Testis (tissue), 2 donors: ENCODE measurements around the gene APOL6.

Experiments used
- CTCF ChIP-seq, 3 experiments: fragments of 450-650 bp in 2 of 3; fragments of 200-600 bp in 1 of 3; sonication (generic) in 1 of 3; IDR thresholded peaks; one replicate each; pipeline ENCODE4 v1.5.1; 2016 to 2019; ENCODE audit warnings: antibody characterized with exemption in 3 of 3, mild to moderate bottlenecking in 2 of 3, moderate library complexity in 1 of 3
- POLR2A ChIP-seq: fragments of 450-650 bp; IDR thresholded peaks from one replicate; pipeline ENCODE4 v1.6.1; 2017; ENCODE audit warnings: antibody characterized with exemption, mild to moderate bottlenecking, moderate library complexity

- no peak for TF ChIP-seq CTCF (IDR thresholded peaks at IDR 0.05)
- no peak for TF ChIP-seq POLR2A
Observed at GRCh38 chr22:35712672-35713071, 64.4 kb downstream of the APOL6 start.
